ENCODE data around the gene CPNE8.

- TF ChIP-seq, protein P1, sequence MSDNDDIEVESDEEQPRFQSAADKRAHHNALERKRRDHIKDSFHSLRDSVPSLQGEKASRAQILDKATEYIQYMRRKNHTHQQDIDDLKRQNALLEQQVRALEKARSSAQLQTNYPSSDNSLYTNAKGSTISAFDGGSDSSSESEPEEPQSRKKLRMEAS (IDR thresholded peaks at IDR 0.05; ENCODE audit: low read depth, low read length) = no peak
- no peak for TF ChIP-seq ATF2 (IDR thresholded peaks at IDR 0.05; ENCODE audit: low read length)
- TF ChIP-seq, protein P2, sequence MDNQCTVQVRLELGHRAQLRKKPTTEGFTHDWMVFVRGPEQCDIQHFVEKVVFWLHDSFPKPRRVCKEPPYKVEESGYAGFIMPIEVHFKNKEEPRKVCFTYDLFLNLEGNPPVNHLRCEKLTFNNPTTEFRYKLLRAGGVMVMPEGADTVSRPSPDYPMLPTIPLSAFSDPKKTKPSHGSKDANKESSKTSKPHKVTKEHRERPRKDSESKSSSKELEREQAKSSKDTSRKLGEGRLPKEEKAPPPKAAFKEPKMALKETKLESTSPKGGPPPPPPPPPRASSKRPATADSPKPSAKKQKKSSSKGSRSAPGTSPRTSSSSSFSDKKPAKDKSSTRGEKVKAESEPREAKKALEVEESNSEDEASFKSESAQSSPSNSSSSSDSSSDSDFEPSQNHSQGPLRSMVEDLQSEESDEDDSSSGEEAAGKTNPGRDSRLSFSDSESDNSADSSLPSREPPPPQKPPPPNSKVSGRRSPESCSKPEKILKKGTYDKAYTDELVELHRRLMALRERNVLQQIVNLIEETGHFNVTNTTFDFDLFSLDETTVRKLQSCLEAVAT (IDR thresholded peaks at IDR 0.05) = no peak
- no peak for TF ChIP-seq CTCF (IDR thresholded peaks at IDR 0.05 in 2 of 3, conservative IDR thresholded peaks at IDR 0.05 in 1 of 3; ENCODE audit: control insufficient read depth in 2 of 3, extremely low read depth in 1 of 3, insufficient read depth in 1 of 3, low read depth in 3 of 3, low read length in 3 of 3)
- no peak for TF ChIP-seq ZBTB33 (IDR thresholded peaks at IDR 0.05)
- TF ChIP-seq, protein P3, sequence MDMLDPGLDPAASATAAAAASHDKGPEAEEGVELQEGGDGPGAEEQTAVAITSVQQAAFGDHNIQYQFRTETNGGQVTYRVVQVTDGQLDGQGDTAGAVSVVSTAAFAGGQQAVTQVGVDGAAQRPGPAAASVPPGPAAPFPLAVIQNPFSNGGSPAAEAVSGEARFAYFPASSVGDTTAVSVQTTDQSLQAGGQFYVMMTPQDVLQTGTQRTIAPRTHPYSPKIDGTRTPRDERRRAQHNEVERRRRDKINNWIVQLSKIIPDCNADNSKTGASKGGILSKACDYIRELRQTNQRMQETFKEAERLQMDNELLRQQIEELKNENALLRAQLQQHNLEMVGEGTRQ (IDR thresholded peaks at IDR 0.05; ENCODE audit: borderline replicate concordance, low read depth, low read length) = no peak
- no peak for TF ChIP-seq ATF3 (IDR thresholded peaks at IDR 0.05; ENCODE audit: borderline replicate concordance, extremely low read depth, low read depth, low read length)
- no peak for TF ChIP-seq FOXM1 (IDR thresholded peaks at IDR 0.05; ENCODE audit: low read depth, low read length)
- TF ChIP-seq CUX1 (IDR thresholded peaks at IDR 0.05; ENCODE audit: insufficient replicate concordance, low read depth, low read length) = no peak
- TF ChIP-seq CHD2 (IDR thresholded peaks at IDR 0.05; ENCODE audit: borderline replicate concordance, low read depth, low read length) = no peak
- no peak for TF ChIP-seq EP300 (IDR thresholded peaks at IDR 0.05; ENCODE audit: borderline replicate concordance in 1 of 2, control insufficient read depth in 1 of 2, low read depth in 2 of 2, low read length in 2 of 2)
- TF ChIP-seq POLR2AphosphoS5 (IDR thresholded peaks at IDR 0.05; ENCODE audit: low read length) = no peak
Measured at GRCh38 chr12:38691164-38691563, 214.2 kb downstream of the CPNE8 start.
